Fibroblast of mammary gland (primary cell): ENCODE results near the gene XAGE3.

ENCODE experiments used
- DNase-seq: peaks from one replicate; pipeline ENCODE4 v3.0.0-alpha.2; 2010; ENCODE audit warnings: low read depth
- H3K4me3 ChIP-seq: 2 replicates; pipeline ENCODE4 v1.5.1; 2011; ENCODE audit warnings: low read depth, mild to moderate bottlenecking, low read length, moderate library complexity; ENCODE audit not compliant: control insufficient read depth
- CTCF ChIP-seq: conservative IDR thresholded peaks from 2 replicates; pipeline ENCODE4 v1.5.1; 2011; ENCODE audit warnings: low read depth, low read length, inconsistent platforms; ENCODE audit not compliant: control insufficient read depth, insufficient read depth

Gene XAGE3

GRCh38 chrX:52830551-52830950, 37.3 kb downstream of the XAGE3 start:
- TF ChIP-seq CTCF, result no peak
- DNase-seq, result no peak

GRCh38 chrX:52824608-52825007, 43.3 kb downstream of the XAGE3 start:
- DNase-seq, result no peak
- no peak overlapping the region for H3K4me3 ChIP-seq
- TF ChIP-seq CTCF, result no peak

More at GRCh38 chrX:52830551-52830950, 37.3 kb downstream of the XAGE3 start:
- H3K4me3 ChIP-seq, result no peak overlapping the region

GRCh38 chrX:52821079-52821760, 46.7 kb downstream of the XAGE3 start:
- no peak for TF ChIP-seq CTCF
- H3K4me3 ChIP-seq, result no peak overlapping the region
- DNase-seq, result no peak

GRCh38 chrX:52819788-52820187, 48.1 kb downstream of the XAGE3 start:
- DNase-seq, result no peak
- H3K4me3 ChIP-seq, result no peak overlapping the region
- TF ChIP-seq CTCF, result no peak
